H1 (cell line): ENCODE measurements around the gene TMEM164. TPM values are rescaled to one million over a fixed set of nuclear protein-coding genes. Genes with fewer than 3 reads are reported as not detected.

Experiments used
- CBX8 ChIP-seq: fragments of 300-800, 300-1000 bp; sonication (generic); IDR thresholded peaks from 2 replicates; pipeline ENCODE4 v1.7.1; 2016; ENCODE audit warnings: low read depth, low read length, borderline replicate concordance
- NANOG ChIP-seq: IDR thresholded peaks from 2 replicates; pipeline ENCODE4 v1.6.1; 2011; ENCODE audit warnings: low read length, low read depth, mild to moderate bottlenecking, inconsistent platforms; ENCODE audit not compliant: insufficient read depth, poor library complexity, severe bottlenecking
- POLR2A ChIP-seq, 2 experiments: IDR thresholded peaks; 1 replicate in 1 of 2; 2 replicates in 1 of 2; pipeline ENCODE4 v1.6.1; 2011; ENCODE audit warnings: low read depth in 2 of 2, low read length in 2 of 2, mild to moderate bottlenecking in 2 of 2; ENCODE audit errors: control extremely low read depth in 1 of 2
- SIRT6 ChIP-seq: IDR thresholded peaks from one replicate; pipeline ENCODE4 v1.7.1; 2012; ENCODE audit warnings: low read length, inconsistent platforms
- YY1 ChIP-seq: IDR thresholded peaks from 2 replicates; pipeline ENCODE4 v1.6.1; 2011; ENCODE audit warnings: low read depth, mild to moderate bottlenecking, low read length
- polyA plus RNA-seq, 7 experiments: library from polyadenylated mRNA; depleted of rRNA in 3 of 7; stranded (reverse) in 5 of 7; unstranded in 2 of 7; fragments of >200 nt in 5 of 7; fragments of 200-250 nt in 2 of 7; gene quantifications; 1 replicate in 5 of 7; 2 replicates in 1 of 7; 4 replicates in 1 of 7; pipeline versions ENCODE4 v1.2.1 to v1.2.3, GENCODE V29; 2011 to 2013; ENCODE audit warnings: missing spikeins in 2 of 7, mixed read lengths in 2 of 7
- total RNA-seq: library from RNA; stranded (reverse); fragmentation: NEBNext Ultra II Directional; extraction: Animal tissue kit (Norgen Biotek cat#: 25700); gene quantifications from 2 replicates; pipeline ENCODE4 v1.2.1, GENCODE V29; 2021
- TF ChIP-seq, protein P1 (sequence below): fragments of 300-600 bp; sonication (generic); IDR thresholded peaks from 2 replicates; pipeline ENCODE4 v1.7.1; 2012; ENCODE audit warnings: low read length, moderate library complexity, mild to moderate bottlenecking, inconsistent platforms; ENCODE audit not compliant: insufficient replicate concordance
- TF ChIP-seq, protein P2 (sequence below), 3 experiments: IDR thresholded peaks; 1 replicate in 2 of 3; 2 replicates in 1 of 3; pipeline versions ENCODE4 v1.5.1 to v1.6.1; 2011; ENCODE audit warnings: low read length in 3 of 3, mild to moderate bottlenecking in 3 of 3, inconsistent platforms in 2 of 3, low read depth in 1 of 3, moderate library complexity in 1 of 3; ENCODE audit not compliant: insufficient read depth in 1 of 3; ENCODE audit errors: control extremely low read depth in 1 of 3

TMEM164 gene
- total and polyA plus RNA-seq, 2 of the 8 experiments (the other 6 are each of a cell fraction or from before 2014, with no cell fraction given), result 7.3 to 14.8 TPM

DNA sequence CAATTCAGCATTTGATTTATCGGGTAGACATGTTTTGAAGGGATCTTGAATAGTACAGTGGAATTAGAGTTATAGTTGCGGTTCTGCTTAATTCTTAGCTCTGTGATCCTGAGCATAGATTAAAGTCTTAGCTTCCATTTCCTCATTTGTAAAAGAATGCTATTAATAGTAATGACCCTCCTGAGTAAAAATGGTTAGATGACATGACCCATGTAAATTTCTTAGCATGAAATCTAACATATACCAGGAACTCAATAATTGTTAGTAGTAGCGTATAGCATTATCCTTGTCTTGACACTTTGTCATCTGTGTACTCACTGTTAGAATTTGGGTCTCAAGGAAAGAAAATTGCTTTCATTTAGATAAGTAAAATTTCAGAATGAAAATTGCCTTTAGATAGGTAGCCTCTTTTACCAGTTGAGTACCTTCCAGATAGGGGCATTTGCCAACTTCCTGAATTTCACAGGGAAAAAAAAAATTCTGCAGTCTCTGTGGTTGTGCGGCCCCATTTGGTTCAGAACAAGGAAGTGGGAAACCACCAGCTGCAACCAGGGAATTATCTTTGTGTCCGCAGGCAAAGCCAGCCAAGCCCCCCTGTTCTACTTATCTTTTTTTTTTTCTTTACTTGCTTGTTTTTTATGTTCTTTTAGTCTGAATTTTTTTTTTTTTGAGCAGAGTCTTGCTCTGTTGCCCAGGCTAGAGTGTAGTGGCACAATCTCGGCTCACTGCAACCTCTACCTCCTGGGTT lies 86.9 kb downstream of the TMEM164 start (continued):
- TF ChIP-seq, protein P1, sequence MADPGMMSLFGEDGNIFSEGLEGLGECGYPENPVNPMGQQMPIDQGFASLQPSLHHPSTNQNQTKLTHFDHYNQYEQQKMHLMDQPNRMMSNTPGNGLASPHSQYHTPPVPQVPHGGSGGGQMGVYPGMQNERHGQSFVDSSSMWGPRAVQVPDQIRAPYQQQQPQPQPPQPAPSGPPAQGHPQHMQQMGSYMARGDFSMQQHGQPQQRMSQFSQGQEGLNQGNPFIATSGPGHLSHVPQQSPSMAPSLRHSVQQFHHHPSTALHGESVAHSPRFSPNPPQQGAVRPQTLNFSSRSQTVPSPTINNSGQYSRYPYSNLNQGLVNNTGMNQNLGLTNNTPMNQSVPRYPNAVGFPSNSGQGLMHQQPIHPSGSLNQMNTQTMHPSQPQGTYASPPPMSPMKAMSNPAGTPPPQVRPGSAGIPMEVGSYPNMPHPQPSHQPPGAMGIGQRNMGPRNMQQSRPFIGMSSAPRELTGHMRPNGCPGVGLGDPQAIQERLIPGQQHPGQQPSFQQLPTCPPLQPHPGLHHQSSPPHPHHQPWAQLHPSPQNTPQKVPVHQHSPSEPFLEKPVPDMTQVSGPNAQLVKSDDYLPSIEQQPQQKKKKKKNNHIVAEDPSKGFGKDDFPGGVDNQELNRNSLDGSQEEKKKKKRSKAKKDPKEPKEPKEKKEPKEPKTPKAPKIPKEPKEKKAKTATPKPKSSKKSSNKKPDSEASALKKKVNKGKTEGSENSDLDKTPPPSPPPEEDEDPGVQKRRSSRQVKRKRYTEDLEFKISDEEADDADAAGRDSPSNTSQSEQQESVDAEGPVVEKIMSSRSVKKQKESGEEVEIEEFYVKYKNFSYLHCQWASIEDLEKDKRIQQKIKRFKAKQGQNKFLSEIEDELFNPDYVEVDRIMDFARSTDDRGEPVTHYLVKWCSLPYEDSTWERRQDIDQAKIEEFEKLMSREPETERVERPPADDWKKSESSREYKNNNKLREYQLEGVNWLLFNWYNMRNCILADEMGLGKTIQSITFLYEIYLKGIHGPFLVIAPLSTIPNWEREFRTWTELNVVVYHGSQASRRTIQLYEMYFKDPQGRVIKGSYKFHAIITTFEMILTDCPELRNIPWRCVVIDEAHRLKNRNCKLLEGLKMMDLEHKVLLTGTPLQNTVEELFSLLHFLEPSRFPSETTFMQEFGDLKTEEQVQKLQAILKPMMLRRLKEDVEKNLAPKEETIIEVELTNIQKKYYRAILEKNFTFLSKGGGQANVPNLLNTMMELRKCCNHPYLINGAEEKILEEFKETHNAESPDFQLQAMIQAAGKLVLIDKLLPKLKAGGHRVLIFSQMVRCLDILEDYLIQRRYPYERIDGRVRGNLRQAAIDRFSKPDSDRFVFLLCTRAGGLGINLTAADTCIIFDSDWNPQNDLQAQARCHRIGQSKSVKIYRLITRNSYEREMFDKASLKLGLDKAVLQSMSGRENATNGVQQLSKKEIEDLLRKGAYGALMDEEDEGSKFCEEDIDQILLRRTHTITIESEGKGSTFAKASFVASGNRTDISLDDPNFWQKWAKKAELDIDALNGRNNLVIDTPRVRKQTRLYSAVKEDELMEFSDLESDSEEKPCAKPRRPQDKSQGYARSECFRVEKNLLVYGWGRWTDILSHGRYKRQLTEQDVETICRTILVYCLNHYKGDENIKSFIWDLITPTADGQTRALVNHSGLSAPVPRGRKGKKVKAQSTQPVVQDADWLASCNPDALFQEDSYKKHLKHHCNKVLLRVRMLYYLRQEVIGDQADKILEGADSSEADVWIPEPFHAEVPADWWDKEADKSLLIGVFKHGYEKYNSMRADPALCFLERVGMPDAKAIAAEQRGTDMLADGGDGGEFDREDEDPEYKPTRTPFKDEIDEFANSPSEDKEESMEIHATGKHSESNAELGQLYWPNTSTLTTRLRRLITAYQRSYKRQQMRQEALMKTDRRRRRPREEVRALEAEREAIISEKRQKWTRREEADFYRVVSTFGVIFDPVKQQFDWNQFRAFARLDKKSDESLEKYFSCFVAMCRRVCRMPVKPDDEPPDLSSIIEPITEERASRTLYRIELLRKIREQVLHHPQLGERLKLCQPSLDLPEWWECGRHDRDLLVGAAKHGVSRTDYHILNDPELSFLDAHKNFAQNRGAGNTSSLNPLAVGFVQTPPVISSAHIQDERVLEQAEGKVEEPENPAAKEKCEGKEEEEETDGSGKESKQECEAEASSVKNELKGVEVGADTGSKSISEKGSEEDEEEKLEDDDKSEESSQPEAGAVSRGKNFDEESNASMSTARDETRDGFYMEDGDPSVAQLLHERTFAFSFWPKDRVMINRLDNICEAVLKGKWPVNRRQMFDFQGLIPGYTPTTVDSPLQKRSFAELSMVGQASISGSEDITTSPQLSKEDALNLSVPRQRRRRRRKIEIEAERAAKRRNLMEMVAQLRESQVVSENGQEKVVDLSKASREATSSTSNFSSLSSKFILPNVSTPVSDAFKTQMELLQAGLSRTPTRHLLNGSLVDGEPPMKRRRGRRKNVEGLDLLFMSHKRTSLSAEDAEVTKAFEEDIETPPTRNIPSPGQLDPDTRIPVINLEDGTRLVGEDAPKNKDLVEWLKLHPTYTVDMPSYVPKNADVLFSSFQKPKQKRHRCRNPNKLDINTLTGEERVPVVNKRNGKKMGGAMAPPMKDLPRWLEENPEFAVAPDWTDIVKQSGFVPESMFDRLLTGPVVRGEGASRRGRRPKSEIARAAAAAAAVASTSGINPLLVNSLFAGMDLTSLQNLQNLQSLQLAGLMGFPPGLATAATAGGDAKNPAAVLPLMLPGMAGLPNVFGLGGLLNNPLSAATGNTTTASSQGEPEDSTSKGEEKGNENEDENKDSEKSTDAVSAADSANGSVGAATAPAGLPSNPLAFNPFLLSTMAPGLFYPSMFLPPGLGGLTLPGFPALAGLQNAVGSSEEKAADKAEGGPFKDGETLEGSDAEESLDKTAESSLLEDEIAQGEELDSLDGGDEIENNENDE, result no peak
- TF ChIP-seq SIRT6 (no peak), NANOG (no peak), POLR2A (IDR thresholded peaks at IDR 0.05; ENCODE audit: control extremely low read depth in 1 of 2, low read depth in 2 of 2, low read length in 2 of 2) (no peak), CBX8 (no peak), YY1 (no peak)
- TF ChIP-seq, protein P2, sequence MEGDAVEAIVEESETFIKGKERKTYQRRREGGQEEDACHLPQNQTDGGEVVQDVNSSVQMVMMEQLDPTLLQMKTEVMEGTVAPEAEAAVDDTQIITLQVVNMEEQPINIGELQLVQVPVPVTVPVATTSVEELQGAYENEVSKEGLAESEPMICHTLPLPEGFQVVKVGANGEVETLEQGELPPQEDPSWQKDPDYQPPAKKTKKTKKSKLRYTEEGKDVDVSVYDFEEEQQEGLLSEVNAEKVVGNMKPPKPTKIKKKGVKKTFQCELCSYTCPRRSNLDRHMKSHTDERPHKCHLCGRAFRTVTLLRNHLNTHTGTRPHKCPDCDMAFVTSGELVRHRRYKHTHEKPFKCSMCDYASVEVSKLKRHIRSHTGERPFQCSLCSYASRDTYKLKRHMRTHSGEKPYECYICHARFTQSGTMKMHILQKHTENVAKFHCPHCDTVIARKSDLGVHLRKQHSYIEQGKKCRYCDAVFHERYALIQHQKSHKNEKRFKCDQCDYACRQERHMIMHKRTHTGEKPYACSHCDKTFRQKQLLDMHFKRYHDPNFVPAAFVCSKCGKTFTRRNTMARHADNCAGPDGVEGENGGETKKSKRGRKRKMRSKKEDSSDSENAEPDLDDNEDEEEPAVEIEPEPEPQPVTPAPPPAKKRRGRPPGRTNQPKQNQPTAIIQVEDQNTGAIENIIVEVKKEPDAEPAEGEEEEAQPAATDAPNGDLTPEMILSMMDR (IDR thresholded peaks at IDR 0.05; ENCODE audit: control extremely low read depth in 1 of 3, insufficient read depth in 1 of 3, low read depth in 1 of 3, low read length in 3 of 3), result no peak
